ENCODE measurements around the gene EMILIN1.
A peak's percentile ranks its signal among the peaks of the same experiment; 100 is the strongest.

Gene EMILIN1

DNA sequence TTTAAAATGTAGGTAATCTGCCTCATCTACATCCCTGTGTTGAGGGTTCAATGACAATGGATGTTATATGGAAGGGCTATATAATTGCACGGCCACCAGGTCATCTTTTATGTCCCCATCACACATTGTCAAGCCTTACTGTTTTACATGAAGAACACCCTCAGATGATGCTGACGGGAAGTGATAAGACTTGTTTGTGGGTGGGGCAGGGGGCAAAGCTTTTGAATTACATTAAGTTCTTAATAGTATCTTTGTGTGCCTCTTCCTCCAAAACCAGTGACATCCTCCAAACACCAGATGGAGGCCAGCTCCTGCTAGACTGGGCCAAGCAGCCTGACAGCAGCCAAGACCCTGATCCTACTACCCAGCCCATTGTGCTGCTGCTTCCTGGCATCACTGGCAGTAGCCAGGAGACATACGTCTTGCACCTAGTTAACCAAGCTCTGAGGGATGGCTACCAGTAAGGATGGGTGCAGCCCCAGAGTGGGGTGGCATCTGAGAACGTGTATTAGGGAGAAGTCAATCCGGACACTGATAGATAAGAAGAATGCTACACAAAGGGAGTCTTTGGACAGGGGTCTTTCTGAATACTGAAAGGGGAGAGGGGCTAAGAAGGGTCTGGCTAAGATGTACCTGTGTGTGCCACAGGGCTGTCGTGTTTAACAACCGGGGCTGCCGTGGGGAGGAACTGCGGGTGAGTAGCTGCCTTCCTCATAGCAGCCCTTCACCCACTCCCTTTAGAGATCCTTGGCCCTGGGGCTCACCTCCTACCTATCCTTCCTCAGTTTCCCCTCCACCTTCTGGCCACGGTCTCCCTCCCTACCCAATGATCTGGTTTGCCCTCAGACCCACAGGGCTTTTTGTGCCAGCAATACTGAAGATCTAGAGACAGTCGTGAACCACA, 50.5 kb downstream of the EMILIN1 start:
- no peak for FAIRE-seq

DNA sequence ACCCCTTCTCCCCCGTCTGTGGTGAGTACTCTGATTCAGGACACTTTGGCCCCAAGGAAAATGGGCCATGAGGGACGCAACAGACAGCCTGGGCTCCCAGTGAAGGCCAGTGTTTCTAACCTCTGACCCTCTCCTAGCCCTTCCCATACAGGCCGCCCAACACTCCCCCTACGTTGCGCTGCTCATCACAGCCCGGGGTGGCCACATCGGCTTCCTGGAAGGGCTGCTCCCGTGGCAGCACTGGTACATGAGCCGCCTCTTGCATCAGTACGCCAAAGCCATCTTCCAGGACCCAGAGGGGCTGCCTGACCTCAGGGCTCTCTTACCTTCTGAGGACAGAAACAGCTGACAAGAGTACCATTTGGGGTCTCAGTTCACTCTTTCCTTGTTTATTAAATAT, 52.0 kb downstream of the EMILIN1 start:
- TF ChIP-seq POLR2A (IDR thresholded peaks at IDR 0.05; ENCODE audit: low read depth, low read length): no peak
- TF ChIP-seq TAF1 (IDR thresholded peaks at IDR 0.05; ENCODE audit: low read depth, low read length): no peak
- TF ChIP-seq PAX5 (IDR thresholded peaks at IDR 0.05; ENCODE audit: insufficient read depth, low read length, severe bottlenecking): no peak
- no peak for TF ChIP-seq SPI1 (IDR thresholded peaks at IDR 0.05; ENCODE audit: low read depth, low read length)
- TF ChIP-seq POU2F2 (IDR thresholded peaks at IDR 0.05; ENCODE audit: low read depth, low read length): no peak
- no peak for TF ChIP-seq POLR2AphosphoS5 (IDR thresholded peaks at IDR 0.05; ENCODE audit: low read depth, low read length)
- DNase-seq (ENCODE audit: insufficient read length, low spot score) (no peak), FAIRE-seq (no peak)

More for the DNA sequence above, 50.5 kb downstream of the EMILIN1 start:
- no peak for DNase-seq (ENCODE audit: insufficient read length, low spot score)
- TF ChIP-seq TAF1 (IDR thresholded peaks at IDR 0.05; ENCODE audit: low read depth, low read length) (no peak), POLR2AphosphoS5 (IDR thresholded peaks at IDR 0.05; ENCODE audit: low read depth, low read length) (no peak), SPI1 (IDR thresholded peaks at IDR 0.05; ENCODE audit: low read depth, low read length) (no peak), POLR2A (IDR thresholded peaks at IDR 0.05; ENCODE audit: low read depth, low read length) (no peak), PAX5 (IDR thresholded peaks at IDR 0.05; ENCODE audit: insufficient read depth, low read length, severe bottlenecking) (no peak), POU2F2 (IDR thresholded peaks at IDR 0.05; ENCODE audit: low read depth, low read length) (no peak)

DNA sequence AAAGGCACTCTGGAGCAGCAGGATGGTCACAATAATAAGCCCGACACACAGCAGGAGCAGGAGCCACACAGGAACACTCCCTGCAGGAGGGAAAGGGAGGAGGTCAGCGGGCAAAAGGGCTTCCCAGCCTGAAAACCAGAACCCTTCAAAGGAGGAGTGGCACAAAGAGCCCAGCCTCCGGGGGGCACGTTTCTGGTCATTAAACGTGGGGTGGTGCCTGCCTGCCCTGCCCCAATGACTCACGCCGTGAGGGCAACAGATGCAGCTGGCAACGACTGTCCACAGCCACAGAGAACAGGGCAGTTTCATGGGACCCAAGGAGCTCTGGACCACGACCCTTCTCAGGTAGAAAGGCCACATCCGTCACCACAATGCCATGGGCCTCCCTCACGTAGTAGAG, 53.0 kb downstream of the EMILIN1 start:
- no peak for TF ChIP-seq PAX5 (IDR thresholded peaks at IDR 0.05; ENCODE audit: insufficient read depth, low read length, severe bottlenecking)
- FAIRE-seq (no peak), DNase-seq (ENCODE audit: insufficient read length, low spot score) (no peak)

DNA sequence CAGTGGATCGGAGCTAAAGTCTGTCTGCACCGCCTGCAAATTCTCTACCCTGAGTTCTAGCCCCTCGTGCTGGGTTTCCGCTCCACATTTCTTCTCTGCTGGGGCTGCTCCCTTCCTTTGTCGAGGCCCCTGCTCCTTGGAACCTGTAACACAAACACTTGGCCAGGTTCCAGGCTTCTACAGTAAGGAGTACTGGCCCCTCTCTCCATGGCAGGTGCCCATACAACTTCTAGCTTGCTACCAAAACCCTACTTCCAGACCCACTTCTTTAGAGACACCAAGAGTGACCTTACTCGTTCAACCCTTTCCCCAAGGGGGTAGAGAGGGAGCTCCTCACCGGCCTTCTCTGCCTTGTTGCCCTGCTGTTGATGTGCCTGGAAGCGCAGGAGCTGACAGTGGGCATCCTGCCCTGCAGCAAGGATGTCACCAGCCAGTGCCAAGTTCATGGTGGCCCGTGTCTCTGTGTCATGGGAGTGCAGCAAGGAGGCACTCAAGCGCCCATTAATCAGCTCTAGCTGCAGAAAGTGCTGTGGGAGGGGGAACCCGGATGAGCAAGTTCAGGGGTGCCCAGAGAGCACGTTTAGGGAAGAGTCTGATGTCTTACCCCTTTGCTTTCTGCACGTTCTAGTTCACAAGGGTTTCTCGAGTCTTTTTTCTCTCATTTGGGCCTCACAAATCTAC, 54.9 kb downstream of the EMILIN1 start:
- FAIRE-seq (no peak), DNase-seq (ENCODE audit: insufficient read length, low spot score) (no peak)
- no peak for TF ChIP-seq TAF1 (IDR thresholded peaks at IDR 0.05; ENCODE audit: low read depth, low read length)
- no peak for TF ChIP-seq PAX5 (IDR thresholded peaks at IDR 0.05; ENCODE audit: insufficient read depth, low read length, severe bottlenecking)
- no peak for TF ChIP-seq SPI1 (IDR thresholded peaks at IDR 0.05; ENCODE audit: low read depth, low read length)
- no peak for TF ChIP-seq POU2F2 (IDR thresholded peaks at IDR 0.05; ENCODE audit: low read depth, low read length)
- no peak for TF ChIP-seq POLR2AphosphoS5 (IDR thresholded peaks at IDR 0.05; ENCODE audit: low read depth, low read length)
- TF ChIP-seq POLR2A (IDR thresholded peaks at IDR 0.05; ENCODE audit: low read depth, low read length): no peak

DNA sequence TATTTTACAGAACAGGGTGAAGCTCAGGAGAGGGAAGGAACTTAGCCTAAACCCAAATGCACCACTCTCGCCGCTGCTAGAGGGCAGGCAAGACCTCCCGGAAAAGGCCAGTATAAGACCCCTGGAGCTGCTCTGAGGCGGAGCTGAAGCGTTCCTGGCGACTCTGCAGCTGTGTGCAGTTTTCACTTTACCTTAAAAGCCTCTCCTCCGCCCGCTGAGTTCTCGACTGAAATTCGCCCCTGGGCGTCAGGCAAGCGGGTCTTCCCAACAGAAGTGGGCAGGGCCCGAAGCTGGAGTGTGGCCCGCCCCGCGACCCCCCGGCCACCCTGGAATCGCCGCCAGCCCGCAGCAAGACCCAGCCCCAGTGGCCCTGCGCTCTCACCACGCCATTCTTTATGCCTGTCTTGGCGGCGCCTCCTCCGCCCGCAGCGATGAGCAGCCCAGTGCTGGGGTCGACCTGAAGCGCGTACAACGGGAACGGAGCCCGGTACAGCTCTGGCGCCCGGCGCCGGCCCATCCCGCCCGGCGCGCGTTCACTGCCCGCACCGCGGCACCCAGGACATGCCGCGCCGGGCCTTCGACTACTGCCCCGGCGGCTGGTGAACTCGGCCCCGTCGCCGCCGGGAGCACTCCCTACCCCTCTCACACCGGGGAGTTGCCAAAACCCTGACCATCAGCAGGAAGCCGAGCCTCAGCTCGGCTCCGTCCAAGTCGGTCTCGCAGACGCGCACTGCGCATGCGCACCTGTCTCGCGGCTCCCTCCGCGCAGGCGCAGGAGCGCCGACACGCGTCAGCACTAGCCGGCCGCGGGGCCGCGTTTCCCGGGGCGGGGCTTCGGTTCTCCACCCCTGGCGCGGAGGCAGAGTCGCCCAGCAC, 55.7 kb downstream of the EMILIN1 start, which contains the start of gene PREB:
Gene PREB (minus strand): TSS at position 732 of the 876 bp plus-strand sequence. CDS start 215 bp downstream, at position 517.
- peak; percentile 100 for DNase-seq (ENCODE audit: insufficient read length, low spot score)
- FAIRE-seq: peak; percentile 100
- TF ChIP-seq POLR2AphosphoS5 (IDR thresholded peaks at IDR 0.05; ENCODE audit: low read depth, low read length) (peak; percentile 66), POU2F2 (IDR thresholded peaks at IDR 0.05; ENCODE audit: low read depth, low read length) (no peak), SPI1 (IDR thresholded peaks at IDR 0.05; ENCODE audit: low read depth, low read length) (no peak), POLR2A (IDR thresholded peaks at IDR 0.05; ENCODE audit: low read depth, low read length) (peak; percentile 76; the same call in 1 of the 2 replicates), PAX5 (IDR thresholded peaks at IDR 0.05; ENCODE audit: insufficient read depth, low read length, severe bottlenecking) (no peak), TAF1 (IDR thresholded peaks at IDR 0.05; ENCODE audit: low read depth, low read length) (no peak)

DNA sequence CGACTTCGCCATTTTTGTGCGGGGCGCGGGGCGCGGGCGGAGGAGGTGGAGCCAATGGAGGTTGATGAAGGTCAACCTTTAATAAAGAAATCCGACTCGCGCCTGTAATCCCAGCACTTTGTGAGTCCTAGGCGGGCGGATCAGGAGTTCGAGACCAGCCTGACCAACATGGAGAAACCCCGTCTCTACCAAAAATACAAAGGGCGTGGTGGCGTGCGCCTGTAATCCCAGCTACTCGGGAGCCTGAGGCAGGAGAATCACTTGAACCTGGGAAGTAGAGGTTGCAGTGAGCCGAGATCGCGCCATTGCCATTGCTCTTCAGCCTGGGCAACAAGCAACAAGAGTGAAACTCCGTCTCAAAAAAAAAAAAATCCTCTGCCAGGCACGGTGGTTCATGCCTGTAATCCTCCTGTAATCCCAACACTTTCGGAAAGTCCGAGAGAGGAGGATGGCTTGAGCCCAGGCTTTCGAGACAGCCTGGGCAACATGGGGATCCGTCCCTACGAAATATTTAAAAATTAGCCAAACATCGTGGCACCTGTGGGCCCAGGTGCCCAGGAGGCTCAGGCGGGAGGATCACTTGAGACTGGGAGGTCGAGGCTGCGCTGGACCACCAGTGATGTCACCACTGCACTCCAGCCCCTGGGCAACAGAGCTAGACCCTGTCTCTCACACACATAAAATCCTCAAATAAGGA, 56.5 kb downstream of the EMILIN1 start:
- DNase-seq (ENCODE audit: insufficient read length, low spot score) (no peak), FAIRE-seq (no peak)
- TF ChIP-seq SPI1 (IDR thresholded peaks at IDR 0.05; ENCODE audit: low read depth, low read length) (no peak), POLR2AphosphoS5 (IDR thresholded peaks at IDR 0.05; ENCODE audit: low read depth, low read length) (no peak), TAF1 (IDR thresholded peaks at IDR 0.05; ENCODE audit: low read depth, low read length) (no peak), PAX5 (IDR thresholded peaks at IDR 0.05; ENCODE audit: insufficient read depth, low read length, severe bottlenecking) (no peak), POU2F2 (IDR thresholded peaks at IDR 0.05; ENCODE audit: low read depth, low read length) (no peak), POLR2A (IDR thresholded peaks at IDR 0.05; ENCODE audit: low read depth, low read length) (no peak)

DNA sequence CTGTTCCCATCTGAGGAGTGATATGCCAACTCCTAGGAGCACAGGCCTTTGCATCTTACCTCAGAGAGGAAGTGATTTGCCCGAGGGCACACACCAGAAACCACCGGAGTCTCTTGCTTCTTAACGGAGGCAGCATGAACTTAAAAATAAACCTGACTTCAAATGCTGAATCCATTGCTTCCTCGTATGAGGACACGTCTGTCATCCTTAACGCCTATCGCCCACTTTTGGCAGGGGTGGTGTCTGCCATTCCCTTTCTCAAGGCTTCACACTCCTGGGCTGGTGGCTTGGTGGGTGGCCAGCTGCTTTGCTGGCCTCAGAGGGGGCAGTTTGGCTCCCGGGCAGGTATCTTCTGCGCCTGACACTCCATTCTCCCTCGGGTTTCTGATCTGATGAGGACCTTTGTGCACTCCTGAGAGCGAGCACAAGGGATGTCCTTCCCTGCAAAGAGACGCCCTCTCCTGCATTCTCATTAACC, 57.1 kb downstream of the EMILIN1 start:
- FAIRE-seq (no peak), DNase-seq (ENCODE audit: insufficient read length, low spot score) (no peak)
- TF ChIP-seq POU2F2 (IDR thresholded peaks at IDR 0.05; ENCODE audit: low read depth, low read length) (no peak), POLR2A (IDR thresholded peaks at IDR 0.05; ENCODE audit: low read depth, low read length) (no peak), SPI1 (IDR thresholded peaks at IDR 0.05; ENCODE audit: low read depth, low read length) (no peak), PAX5 (IDR thresholded peaks at IDR 0.05; ENCODE audit: insufficient read depth, low read length, severe bottlenecking) (no peak)

Data from GM12891 (cell line).